GM19238 (cell line): ENCODE data around the gene C2.

ENCODE experiments used
- DNase-seq: peaks from one replicate; pipeline ENCODE4 v3.0.0; 2011; ENCODE audit warnings: low spot score; ENCODE audit not compliant: insufficient read length

C2 gene

DNA sequence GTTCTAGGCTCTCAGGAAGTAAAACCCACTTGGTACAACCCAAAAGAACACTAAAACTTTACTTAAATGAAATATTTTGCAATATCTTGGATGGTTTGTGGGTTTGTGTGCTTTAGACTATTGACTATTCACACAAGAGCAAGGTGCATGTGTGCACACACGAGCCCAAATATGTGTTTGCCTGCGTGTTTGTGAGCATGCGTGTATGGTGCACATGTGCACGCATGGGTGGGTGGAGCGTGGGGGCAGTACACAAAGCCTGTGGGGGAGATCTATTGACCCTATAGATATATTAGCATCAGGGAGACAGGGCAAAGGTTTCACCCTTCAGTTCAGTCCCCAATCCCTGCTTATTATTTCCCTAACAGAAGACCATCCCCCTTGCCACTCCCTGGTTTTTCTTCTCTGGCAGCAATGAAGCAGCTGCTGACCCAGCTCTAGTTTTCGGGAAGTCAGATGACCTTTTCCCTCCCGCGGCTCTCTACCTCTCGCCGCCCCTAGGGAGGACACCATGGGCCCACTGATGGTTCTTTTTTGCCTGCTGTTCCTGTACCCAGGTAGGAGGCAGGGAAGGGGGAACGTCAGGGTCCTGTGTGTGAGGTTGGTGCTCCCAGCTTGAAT is at the start of gene C2:
C2 (plus strand) TSS at position 476 of the 621 bp plus-strand sequence; CDS start at position 512, 36 bp downstream.
- no peak for DNase-seq

DNA sequence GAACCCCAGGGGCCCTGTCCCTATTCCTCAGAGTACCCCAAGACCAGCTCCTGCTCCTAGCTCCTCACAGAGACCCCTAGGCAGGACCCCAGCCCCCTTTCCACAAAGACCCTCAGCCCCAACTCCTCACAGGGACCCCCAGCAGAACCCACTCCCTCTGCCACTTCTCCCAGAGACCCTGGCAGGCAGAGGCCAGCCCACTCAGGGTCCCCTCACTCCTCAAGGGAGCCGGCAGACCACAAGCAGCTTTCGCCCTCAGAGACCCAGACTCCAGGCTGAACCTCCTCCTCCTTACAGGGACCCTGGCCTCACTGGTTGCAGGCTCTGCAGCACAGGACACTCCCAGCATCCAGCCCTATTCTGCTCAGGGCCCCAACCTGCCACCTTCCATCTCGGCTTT is 49.3 kb upstream of the C2 start:
- no peak for DNase-seq

DNA sequence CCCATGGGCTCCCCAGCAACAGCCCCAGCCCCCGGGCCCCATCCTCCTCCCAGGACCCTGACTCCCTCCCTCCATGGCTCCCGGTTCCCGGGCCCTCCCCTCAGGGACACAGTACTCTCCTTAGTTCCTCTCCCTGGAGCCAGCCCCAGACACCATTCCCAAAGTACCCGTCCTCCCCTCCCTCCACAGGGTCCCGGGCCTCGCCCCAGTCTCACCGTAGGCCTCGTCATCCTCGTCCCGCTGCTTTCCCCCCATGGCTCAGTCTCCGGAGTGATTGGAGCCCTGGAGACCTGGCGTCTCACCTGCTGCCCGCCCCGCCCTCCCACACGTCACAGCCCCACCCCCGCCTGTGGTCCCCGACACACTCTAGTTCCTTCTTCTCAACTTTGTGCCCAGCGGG is 48.8 kb upstream of the C2 start, which contains the start of gene SLC44A4:
SLC44A4 (minus strand) TSS at position 272 of the 400 bp plus-strand sequence; CDS start at position 255, 17 bp downstream.
- DNase-seq: no peak

DNA sequence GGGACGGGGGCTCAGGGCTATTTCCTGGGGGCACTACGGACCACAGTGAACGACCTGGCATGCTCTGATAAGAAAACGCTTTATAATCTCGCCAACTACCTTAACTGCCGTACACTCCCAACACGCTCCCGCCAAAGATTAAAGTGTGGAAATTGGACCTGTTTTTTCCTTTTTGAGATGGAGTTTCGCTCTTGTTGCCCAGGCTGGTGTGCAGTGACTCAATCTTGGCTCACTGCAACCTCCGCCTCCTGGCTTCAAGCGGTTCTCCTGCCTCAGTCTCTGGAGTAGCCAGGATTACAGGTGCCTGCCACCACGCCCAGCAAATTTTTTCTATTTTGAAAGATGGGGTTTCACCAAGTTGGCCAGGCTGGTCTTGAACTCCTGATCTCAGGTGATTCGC is 48.4 kb upstream of the C2 start:
- no peak for DNase-seq

DNA sequence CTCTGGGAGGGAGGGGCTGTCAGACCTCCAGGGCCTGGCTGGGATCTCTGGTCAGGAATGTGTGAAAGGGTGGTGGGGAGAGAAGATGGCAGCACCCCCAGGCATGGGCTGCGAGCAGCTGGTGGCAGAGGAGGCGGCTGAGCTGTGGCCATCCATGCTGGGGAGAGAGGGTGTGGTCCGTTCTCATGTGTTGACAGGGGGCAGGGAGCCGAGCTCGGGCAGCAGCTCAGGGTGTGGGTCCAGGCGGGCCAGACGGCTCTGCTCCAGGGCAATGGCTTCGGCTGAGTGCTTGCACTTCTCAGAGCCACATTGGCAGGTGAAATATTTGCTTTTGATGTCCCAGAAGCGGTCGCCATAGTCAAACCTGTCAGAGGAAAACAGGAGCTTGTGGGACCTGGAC is 47.6 kb upstream of the C2 start:
- DNase-seq: no peak

DNA sequence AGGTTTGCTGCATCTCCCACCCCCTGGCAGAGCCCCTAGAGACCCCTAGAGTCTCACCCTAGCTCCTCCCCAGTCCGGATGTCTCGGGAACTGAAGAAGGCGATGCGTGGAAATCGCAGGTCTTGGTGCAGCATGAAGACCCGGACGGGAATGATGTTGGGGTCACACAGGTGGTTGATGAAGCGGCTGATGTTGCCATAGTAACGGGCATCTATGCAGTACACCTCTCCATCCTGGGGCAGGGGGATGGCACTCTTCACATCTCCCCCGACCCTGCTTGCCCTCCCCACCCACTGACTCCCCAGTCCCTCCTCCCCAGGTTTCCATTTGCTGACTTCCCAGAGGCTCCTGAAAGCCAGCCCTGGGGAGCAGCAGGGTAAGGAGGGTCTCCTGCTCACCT is 46.9 kb upstream of the C2 start:
- DNase-seq: no peak

DNA sequence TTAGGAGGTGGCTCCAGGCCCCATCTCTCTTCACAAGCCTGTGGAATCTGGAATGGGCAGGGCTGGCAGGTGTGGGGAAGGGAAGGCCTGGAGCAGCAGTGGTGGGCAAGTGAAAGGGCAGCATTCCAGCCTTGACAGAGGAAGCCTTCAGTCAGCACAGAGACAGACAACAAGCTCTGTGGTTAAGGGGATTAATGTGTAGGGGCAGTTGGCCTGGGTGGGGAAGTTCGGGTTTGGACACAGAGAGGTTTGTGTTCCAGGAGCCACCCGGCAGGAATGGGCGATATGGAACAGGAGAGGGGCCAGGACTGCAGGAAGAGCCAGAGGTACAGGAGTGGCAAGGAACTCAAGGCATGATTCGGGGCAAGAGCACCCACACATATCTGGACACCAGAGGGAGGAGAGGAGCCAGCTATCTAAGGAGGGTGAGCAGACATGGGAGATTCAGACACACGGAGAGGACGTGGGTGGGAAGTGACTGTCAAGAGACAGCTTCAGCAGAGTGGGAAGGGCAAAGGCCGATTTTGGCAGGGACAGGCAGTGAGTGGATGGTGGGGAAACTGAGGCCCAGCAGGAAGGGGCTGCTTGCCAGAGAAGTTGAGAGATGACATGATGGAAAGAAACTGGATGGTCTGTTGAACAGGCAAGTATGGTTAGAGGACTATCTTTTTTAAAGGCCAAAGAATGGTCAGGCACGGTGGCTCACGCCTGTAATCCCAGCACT is 46.2 kb upstream of the C2 start:
- no peak for DNase-seq

DNA sequence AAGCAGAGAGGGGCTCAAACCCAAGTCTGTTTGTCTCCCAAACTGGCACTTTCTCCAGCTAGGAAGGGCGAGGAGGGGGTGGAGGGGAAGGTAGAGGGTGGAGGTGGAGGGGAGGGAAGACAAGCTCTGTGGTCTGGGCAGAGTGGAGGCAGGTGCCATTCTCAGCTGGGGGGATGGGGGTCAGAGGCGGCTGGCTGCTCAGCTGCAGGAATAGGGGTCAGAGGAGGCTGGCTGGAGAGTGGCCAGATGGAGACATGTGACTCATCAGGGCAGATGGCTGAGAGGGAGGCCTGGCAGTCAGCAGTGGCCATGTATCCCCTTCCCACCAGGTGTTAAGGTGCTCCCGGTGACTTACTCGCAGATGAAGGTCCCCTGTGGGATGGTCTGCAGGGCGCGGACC is 45.2 kb upstream of the C2 start:
- no peak for DNase-seq

DNA sequence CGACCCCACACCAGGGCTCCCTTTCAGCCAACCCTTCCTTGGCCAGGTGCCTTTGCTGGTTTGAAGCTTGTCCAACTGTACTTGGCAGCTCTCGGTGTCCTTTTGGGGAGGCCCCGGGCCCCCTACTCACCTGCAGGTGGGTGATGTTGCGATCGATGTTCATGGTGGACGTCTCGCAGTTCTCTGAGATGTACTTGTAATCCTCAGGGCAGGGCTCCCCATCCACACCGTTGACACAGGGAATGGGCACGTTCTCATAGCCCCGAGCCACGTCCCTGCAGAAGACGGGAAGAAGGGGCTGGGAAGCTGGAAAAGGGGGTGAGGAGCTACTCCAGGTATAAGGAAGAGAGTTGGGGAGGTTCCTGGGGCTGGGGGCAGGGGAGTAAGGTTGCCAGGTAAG is 43.8 kb upstream of the C2 start:
- no peak for DNase-seq

DNA sequence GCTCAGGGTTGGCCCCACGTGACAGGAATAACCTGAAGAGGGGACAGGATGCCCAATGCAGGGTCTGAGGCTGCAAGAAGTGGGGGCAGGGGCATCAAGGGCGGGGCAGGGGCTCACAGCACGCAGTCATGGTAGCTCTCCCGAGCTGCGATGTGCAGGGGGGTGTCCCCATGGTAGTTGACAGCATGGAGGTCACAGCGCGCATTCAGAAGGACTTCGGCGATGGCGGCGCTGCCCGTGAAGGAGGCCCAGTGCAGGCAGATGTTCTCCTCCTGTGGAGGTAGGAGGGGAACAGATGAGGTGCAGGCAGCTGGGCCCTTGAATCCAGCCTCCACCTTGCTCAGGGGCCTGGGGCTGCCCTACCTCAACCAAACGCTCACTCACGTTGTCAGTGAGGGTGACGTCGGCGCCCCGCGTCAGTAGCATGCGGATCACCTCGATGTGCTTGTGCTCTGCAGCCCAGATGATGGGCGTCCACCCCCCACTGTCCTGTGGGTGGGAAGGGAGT is 42.9 kb upstream of the C2 start:
- no peak for DNase-seq

DNA sequence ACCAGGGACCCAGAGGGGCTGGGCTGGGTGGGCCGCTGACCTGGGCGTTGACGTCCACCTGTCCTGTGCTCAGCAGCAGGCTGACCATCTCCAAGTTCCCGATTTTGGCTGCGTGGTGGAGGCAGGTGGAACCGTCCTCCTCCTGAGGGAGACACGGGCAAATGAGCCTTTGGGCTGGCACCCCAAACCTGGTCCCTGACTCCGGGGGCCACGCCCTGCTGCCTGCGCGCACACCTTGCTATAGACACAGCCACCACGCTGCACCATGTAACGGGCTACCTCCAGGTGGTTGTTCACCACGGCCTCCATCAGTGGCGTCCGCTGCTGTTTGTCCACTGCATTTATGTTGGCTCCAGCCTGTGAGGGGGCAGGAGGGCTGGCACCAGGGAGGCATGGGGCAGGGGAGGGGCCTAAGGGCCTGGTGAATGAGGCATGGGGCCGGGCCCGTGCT is 41.0 kb upstream of the C2 start:
- no peak for DNase-seq

DNA sequence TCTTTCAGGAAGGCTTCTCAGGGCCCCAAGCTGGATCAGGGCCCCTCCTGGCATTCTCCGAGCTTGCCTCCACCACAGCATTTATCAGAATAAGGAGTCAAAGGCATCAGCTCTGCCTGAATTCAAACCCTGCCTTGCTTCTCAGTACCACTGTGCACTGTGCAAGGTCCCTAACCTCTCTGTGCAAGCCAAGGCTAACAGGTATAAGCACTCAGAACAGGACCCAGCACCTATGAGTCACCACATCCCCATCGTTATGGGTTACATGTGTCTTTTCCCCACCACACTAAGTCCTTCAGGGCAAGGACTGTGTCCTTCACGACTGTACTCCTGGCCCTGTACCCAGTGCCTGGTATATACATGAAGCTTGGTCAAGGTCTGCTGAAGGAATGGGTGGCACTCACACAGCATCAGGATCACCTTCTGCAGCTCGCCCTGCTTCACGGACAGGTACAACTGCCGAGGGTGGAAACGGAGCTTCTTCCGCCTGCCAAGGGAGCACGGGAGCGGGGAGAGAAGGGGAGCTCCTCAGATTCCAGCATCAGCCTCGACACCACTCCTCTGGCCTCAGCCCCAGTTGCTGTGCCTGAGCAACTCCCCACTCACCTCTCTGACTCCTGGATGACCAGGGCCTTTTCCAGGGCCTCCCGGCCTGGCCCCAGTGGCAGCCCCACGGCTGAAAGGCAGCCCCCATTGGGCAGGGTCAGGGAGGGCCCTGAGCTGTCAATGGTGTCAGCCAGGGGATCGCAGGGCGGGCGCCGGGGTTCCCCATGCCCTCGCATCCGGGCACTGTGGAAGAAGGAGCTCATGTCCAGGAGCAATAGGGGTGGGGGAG is 40.1 kb upstream of the C2 start:
- no peak for DNase-seq

DNA sequence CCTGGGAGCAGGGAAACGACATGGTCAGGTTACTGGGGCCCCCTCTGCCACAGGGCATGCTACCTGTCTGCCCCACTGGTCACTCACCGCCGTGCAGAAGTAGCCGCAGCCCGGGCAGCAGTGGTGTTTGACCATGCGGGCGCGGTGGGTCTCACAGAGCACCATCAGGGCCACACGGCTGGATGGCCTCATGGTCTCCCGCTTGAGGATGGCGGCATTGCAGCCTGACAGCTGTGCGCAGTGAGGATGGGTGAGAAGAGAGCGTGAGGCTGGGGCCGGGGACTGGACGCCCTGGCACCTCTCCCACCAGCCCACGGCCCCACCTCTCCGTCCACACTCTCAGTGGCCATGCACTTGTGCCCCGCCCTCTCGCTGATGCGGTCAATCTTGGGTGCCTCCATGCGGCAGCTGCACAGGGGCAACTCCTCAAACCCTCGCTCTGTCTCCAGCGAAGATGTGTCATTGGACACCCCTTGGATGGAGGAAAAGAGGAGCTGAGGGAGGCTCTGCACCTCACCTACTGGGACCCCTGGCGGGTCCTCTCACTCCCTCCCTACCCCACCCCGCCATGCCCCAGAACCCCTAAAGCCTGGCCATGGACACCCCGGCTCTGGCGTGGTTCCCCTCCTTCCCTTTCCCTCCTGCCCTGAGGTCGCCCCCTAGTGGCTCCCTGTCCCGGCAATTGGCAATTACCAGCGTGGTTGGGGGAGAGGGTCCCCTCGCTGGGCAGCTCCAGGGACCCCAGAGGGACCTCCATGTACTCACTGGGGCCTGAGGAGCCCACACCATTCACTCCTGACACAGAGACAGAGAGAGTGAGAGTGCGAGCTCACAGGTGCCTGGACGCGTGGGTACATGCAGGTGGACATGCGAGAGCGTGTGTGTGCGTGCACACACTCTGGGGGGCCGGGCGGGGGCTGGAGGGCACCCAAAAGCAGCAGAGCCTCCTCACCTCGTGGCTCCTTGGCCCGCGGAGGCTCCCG is 39.0 kb upstream of the C2 start:
- DNase-seq: peak; percentile 51

DNA sequence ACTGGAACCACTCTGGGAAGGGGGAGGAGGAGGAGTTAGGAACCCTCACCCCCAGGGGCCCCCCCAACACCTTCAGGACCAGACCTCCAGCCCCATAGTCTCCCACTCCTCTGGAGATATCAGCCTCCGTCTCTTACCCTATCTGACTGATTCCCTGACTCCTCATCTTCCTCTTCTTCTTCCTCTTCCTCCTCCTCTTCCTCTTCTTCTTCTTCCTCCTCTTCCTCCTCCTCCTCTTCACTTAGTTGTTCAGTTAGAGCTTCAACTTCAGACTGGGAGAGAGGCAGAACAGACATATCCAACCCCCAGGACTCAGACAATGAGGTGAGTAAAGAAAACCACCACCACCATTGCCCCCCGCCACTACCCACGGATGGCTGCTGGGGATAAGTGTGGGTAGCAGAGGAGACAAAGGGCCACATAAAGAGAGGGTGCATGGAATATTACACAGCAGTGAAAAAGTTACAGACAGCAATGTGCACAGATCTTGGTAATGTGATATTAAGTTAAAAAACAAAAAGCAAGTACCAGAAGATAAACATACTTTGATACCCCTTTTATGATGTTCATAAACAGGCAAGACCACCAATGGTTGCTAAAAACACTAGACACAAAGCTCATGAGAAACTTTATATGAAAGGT is 38.1 kb upstream of the C2 start:
- no peak for DNase-seq

DNA sequence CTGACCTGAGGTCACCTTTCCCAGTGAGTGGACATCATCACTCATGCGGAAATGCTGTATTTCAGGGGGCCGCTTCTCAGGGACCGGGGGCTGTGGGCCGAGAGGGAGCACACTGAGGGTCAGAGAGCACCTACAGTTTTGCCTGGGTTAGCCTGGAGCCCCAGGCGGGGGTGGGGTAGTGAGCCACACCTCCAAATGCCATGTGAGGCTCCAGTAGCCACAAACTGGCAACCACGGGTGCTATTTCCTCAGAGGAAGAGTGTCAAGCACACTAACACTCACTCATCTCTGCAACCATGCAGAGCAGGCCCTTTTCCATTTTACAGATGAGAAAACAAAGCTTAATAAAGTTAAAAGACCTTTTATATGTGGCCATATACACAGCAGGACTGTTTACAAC is 34.7 kb upstream of the C2 start:
- DNase-seq: no peak

DNA sequence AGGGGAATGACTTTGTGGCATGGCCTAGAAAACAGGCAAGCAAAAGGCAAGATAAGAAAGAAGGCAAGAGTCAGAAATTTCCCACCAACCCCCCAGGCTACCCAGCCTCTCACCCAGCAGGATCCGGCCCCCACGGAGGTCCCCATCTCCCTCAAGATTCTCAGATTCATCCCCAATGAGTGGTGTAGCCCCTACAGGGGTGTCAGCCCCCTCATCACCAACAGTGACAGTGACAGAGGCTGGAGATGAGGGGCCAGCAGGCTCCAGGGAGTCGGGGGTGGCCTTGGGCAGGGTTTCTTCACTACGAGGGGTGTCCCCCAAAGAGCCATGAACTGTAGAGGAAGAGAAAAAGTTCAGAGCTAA is 31.0 kb upstream of the C2 start:
- DNase-seq: no peak

DNA sequence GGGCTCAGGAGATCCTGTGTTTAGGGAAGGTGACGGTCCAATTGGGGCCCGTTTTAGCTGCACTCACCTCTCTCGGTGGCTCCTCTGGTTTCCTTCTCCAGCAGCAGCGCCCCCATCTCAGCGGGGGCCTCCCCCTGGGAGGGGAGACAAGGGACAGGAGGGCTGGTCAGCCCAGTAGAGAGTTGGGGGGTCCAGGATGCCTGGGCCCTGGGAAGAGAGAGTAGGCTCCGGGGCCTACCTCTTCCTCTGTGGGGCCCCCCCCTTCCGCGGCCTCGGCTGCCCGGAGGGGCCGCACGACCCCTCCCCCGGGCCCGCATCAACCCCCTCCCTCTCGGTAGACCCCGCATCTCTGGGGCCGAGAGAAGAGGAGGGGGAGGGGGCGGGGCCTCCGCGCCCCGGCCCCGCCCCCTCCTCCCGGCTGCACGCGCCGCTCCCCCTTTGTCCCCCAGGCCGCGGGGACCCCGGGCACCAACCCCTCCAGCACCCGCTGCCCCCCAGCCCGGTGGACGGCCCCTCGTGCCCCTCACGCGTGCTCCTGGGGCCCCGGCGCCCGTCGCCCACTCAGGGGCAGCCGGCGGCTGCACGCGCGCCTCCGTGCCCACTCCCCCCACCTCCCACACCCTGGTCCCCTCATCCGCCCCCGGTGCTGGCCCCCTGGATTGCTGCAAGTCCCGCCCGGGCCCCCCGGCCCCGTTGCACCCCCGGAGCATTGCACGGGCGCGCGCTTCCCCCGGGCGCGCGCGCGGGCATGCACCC is 30.5 kb upstream of the C2 start:
- no peak for DNase-seq

DNA sequence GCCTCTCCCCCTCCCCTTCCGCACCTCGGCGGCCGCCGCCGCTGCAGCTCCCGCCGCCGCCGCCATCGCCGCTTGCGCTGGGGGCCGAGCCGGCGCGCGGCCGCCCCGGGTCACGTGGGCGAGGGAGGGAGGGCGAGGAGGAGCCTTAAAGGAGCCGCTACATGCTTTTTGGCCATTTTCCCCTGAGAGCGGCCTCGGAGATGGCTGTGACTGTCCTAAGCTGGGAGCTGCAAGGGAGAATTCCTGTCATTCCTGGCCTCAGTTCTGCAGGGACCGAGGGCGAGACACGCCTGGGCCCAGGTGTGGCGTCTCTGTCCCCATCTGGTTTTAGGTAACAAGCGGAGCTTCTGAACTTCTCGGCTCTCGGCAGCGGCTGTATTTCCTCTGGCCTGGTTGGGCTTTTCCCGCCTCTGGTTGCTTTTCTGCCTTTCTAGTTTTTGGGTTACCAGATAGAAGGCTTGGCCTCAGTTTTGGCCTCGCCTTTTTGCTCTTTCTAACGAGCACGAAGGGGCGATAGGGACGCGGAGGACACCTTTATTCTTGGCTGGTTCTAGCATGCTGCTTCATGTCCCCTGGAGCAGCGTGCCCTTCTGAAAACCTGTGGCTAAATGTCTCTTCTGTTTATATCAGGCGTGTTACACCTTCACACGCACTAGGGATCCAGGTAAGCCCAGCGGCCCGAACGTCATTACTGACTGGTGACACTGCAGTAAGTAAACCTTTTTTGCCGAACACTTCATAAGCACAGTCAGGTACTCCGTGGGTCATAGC is 29.7 kb upstream of the C2 start, which contains the start of gene EHMT2:
EHMT2 (minus strand) TSS at position 87 of the 771 bp plus-strand sequence; CDS start at position 66, 21 bp downstream.
- peak; percentile 96 for DNase-seq
